H9 (cell line): ENCODE results near the gene OAS2. TPM values are rescaled to one million over a fixed set of nuclear protein-coding genes. Genes with fewer than 3 reads are reported as not detected.

Experiments used
- DNase-seq: peaks from one replicate; pipeline ENCODE4 v3.0.0-alpha.2; 2017
- H2AFZ ChIP-seq: one replicate; pipeline ENCODE4 v1.6.1; 2013; ENCODE audit warnings: mild to moderate bottlenecking, low read length, control low read depth, moderate library complexity
- H2AK5ac ChIP-seq: 2 replicates; pipeline ENCODE4 v1.6.1; 2013; ENCODE audit warnings: low read length, control low read depth, mixed read lengths; ENCODE audit not compliant: insufficient read length
- H2BK120ac ChIP-seq: one replicate; pipeline ENCODE4 v1.6.1; 2013; ENCODE audit warnings: low read depth, mild to moderate bottlenecking, low read length, control low read depth, inconsistent platforms; ENCODE audit not compliant: poor library complexity, severe bottlenecking
- H2BK12ac ChIP-seq: 2 replicates; pipeline ENCODE4 v1.6.1; 2013; ENCODE audit warnings: low read length, control low read depth, mixed read lengths, low read depth; ENCODE audit not compliant: insufficient read length
- H2BK15ac ChIP-seq: 2 replicates; pipeline ENCODE4 v1.6.1; 2013; ENCODE audit warnings: low read depth, low read length, control low read depth
- H2BK20ac ChIP-seq: one replicate; pipeline ENCODE4 v1.6.1; 2013; ENCODE audit warnings: low read depth, mild to moderate bottlenecking, low read length, control low read depth, inconsistent platforms; ENCODE audit not compliant: poor library complexity, severe bottlenecking
- H2BK5ac ChIP-seq: 2 replicates; pipeline ENCODE4 v1.6.1; 2013; ENCODE audit warnings: low read length, control low read depth, mixed read lengths; ENCODE audit not compliant: insufficient read length
- H3K14ac ChIP-seq: 2 replicates; pipeline ENCODE4 v1.6.1; 2013; ENCODE audit warnings: low read length, control low read depth; ENCODE audit not compliant: insufficient read depth
- H3K18ac ChIP-seq: 2 replicates; pipeline ENCODE4 v1.6.1; 2013; ENCODE audit warnings: low read depth, mild to moderate bottlenecking, mixed read lengths, low read length, control low read depth; ENCODE audit not compliant: insufficient read length
- H3K23ac ChIP-seq: 2 replicates; pipeline ENCODE4 v1.6.1; 2013; ENCODE audit warnings: low read length, control low read depth, mixed read lengths, low read depth; ENCODE audit not compliant: insufficient read length
- H3K23me2 ChIP-seq: 2 replicates; pipeline ENCODE4 v1.6.1; 2013; ENCODE audit warnings: low read depth, mild to moderate bottlenecking, mixed read lengths, low read length, control low read depth; ENCODE audit not compliant: insufficient read length, poor library complexity, severe bottlenecking
- H3K27ac ChIP-seq: 2 replicates; pipeline ENCODE4 v1.5.1; 2013; ENCODE audit warnings: low read length, control low read depth, mixed read lengths, low read depth; ENCODE audit not compliant: insufficient read length
- H3K27me3 ChIP-seq: 2 replicates; pipeline ENCODE4 v1.6.1; 2013; ENCODE audit warnings: low read length, control low read depth, inconsistent platforms; ENCODE audit not compliant: insufficient read depth
- H3K4ac ChIP-seq: 2 replicates; pipeline ENCODE4 v1.6.1; 2013; ENCODE audit warnings: low read depth, mild to moderate bottlenecking, control low read depth, inconsistent platforms, low read length, moderate library complexity
- H3K4me1 ChIP-seq: 2 replicates; pipeline ENCODE4 v1.6.1; 2013; ENCODE audit warnings: low read length, control low read depth, inconsistent platforms; ENCODE audit not compliant: insufficient read depth
- H3K4me2 ChIP-seq: 2 replicates; pipeline ENCODE4 v1.6.1; 2013; ENCODE audit warnings: low read length, control low read depth, mixed read lengths; ENCODE audit not compliant: insufficient read length, insufficient read depth
- H3K56ac ChIP-seq: 2 replicates; pipeline ENCODE4 v1.6.1; 2013; ENCODE audit warnings: low read depth, mild to moderate bottlenecking, mixed read lengths, low read length, control low read depth; ENCODE audit not compliant: insufficient read length
- H3K79me1 ChIP-seq: 2 replicates; pipeline ENCODE4 v1.6.1; 2013; ENCODE audit warnings: low read depth, mild to moderate bottlenecking, moderate library complexity, low read length, control low read depth, inconsistent platforms; ENCODE audit not compliant: insufficient read depth, poor library complexity, severe bottlenecking
- H3K79me2 ChIP-seq: 2 replicates; pipeline ENCODE4 v1.6.1; 2013; ENCODE audit warnings: low read length, control low read depth, inconsistent platforms; ENCODE audit not compliant: insufficient read depth
- H3K9ac ChIP-seq: 2 replicates; pipeline ENCODE4 v1.6.1; 2013; ENCODE audit warnings: low read length, control low read depth, mixed read lengths; ENCODE audit not compliant: insufficient read length; ENCODE audit errors: extremely low read depth
- H3K9me3 ChIP-seq: one replicate; pipeline ENCODE4 v1.6.1; 2013; ENCODE audit warnings: low read depth, low read length, inconsistent platforms; ENCODE audit not compliant: control insufficient read depth
- H3T11ph ChIP-seq: one replicate; pipeline ENCODE4 v1.6.1; 2013; ENCODE audit warnings: mild to moderate bottlenecking, low read length, control low read depth, inconsistent platforms
- H4K20me1 ChIP-seq: one replicate; pipeline ENCODE4 v1.6.1; 2013; ENCODE audit not compliant: control insufficient read depth, insufficient read length, insufficient read depth
- H4K5ac ChIP-seq: 2 replicates; pipeline ENCODE4 v1.6.1; 2013; ENCODE audit warnings: low read depth, mild to moderate bottlenecking, mixed read lengths, low read length, control low read depth; ENCODE audit not compliant: insufficient read length
- H4K8ac ChIP-seq: replicated peaks from 2 replicates; pipeline ENCODE4 v1.6.1; 2013; ENCODE audit warnings: low read length, control low read depth, mixed read lengths, low read depth; ENCODE audit not compliant: insufficient read length
- H4K91ac ChIP-seq: 2 replicates; pipeline ENCODE4 v1.6.1; 2013; ENCODE audit warnings: low read depth, mild to moderate bottlenecking, moderate library complexity, mixed read lengths, low read length, control low read depth; ENCODE audit not compliant: insufficient read length
- H3K27ac Mint-ChIP-seq, 3 experiments: 2 replicates in 2 of 3; 3 replicates in 1 of 3; pipeline ENCODE4 v1.8.0; 2020 to 2021; ENCODE audit warnings: mixed read lengths in 3 of 3, mild to moderate bottlenecking in 1 of 3, moderate library complexity in 1 of 3
- H3K27me3 Mint-ChIP-seq: 2 replicates; pipeline ENCODE4 v1.8.0; 2021; ENCODE audit warnings: low read depth, mild to moderate bottlenecking, moderate library complexity, mixed read lengths
- H3K36me3 Mint-ChIP-seq, 3 experiments: 2 replicates in 2 of 3; 3 replicates in 1 of 3; pipeline ENCODE4 v1.8.0; 2020 to 2021; ENCODE audit warnings: low read depth in 3 of 3, mixed read lengths in 3 of 3; ENCODE audit not compliant: insufficient read depth in 1 of 3
- H3K4me1 Mint-ChIP-seq, 2 experiments: 2 replicates each; pipeline ENCODE4 v1.8.0; 2020; ENCODE audit warnings: mixed read lengths in 2 of 2
- H3K4me3 Mint-ChIP-seq, 2 experiments: 2 replicates in 1 of 2; 3 replicates in 1 of 2; pipeline ENCODE4 v1.8.0; 2020 to 2021; ENCODE audit warnings: mild to moderate bottlenecking in 2 of 2, mixed read lengths in 2 of 2, moderate library complexity in 1 of 2
- H3K9me3 Mint-ChIP-seq, 2 experiments: 2 replicates in 1 of 2; 3 replicates in 1 of 2; pipeline ENCODE4 v1.8.0; 2020; ENCODE audit warnings: mild to moderate bottlenecking in 2 of 2, mixed read lengths in 2 of 2, moderate library complexity in 1 of 2
- whole genome bisulfite sequencing: extraction: QIAGEN DNeasy Blood & Tissue Kit; methylation state at CpG from one replicate; pipeline ENCODE4 v1.1.7; 2013; ENCODE audit warnings: missing lambda C conversion rate, low lambda C conversion rate, mixed read lengths; ENCODE audit not compliant: insufficient read length; ENCODE audit errors: extremely low coverage; 5-methylcytosine and 5-hydroxymethylcytosine counted together
- total RNA-seq: library from RNA; stranded (reverse); gene quantifications from 2 replicates; pipeline ENCODE4 v1.2.1, GENCODE V29; 2021
- TF ChIP-seq, protein P1 (sequence below): fragments of 200-600 bp; sonication (generic); conservative IDR thresholded peaks from 3 replicates; pipeline ENCODE4 v1.8.0; 2021; ENCODE audit warnings: antibody characterized with exemption, mild to moderate bottlenecking

Gene OAS2
- total RNA-seq, 1 experiment from 2014 or later, result not detected

DNA sequence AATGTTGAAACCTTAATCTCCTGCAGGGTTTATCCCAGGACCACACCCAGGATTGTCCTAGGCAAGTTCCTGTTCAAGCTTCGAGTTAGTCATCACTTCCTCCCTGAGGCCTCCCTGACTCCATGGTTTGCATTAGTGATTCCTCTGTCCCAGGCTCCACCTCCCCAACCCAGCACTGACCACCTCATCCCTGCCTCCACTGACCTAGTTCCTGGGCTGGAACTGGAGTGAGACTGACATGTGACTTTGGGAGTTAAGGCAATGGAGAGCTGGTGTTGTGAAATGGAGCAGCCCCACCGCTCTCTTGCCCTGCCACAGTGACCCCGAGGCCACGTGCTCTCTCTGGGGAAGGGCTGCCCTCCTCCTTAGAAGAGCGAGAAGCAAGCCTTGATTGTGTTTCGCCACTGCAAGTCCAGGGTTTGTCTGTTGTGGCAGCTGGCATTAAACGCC, 62.4 kb downstream of the OAS2 start:
- no peaks in the 10 kb centered on the region for H3K23me2 ChIP-seq
- no peak overlapping the region for H3K27ac ChIP-seq
- no CpG with 5 or more reads among the region's 7 CpGs for WGBS
- H3K4me1 ChIP-seq, result no peaks in the 10 kb centered on the region
- no peak overlapping the region for H2BK12ac ChIP-seq
- no peak overlapping the region for H2BK15ac ChIP-seq
- TF ChIP-seq, protein P1, sequence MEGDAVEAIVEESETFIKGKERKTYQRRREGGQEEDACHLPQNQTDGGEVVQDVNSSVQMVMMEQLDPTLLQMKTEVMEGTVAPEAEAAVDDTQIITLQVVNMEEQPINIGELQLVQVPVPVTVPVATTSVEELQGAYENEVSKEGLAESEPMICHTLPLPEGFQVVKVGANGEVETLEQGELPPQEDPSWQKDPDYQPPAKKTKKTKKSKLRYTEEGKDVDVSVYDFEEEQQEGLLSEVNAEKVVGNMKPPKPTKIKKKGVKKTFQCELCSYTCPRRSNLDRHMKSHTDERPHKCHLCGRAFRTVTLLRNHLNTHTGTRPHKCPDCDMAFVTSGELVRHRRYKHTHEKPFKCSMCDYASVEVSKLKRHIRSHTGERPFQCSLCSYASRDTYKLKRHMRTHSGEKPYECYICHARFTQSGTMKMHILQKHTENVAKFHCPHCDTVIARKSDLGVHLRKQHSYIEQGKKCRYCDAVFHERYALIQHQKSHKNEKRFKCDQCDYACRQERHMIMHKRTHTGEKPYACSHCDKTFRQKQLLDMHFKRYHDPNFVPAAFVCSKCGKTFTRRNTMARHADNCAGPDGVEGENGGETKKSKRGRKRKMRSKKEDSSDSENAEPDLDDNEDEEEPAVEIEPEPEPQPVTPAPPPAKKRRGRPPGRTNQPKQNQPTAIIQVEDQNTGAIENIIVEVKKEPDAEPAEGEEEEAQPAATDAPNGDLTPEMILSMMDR, result no peak
- Mint-ChIP-seq H3K27me3 (peaks cover 25% of the 10 kb centered on the region), H3K4me3 (no peak overlapping the region), H3K4me1 (peaks cover 6% of the 10 kb centered on the region in 2 experiments), H3K36me3 (no peaks in the 10 kb centered on the region), H3K27ac (no peak overlapping the region), H3K9me3 (no peaks in the 10 kb centered on the region)
- no peak overlapping the region for H4K8ac ChIP-seq
- H2AFZ ChIP-seq, result no peak overlapping the region
- H4K91ac ChIP-seq, result no peak overlapping the region
- no peak for DNase-seq
- no peaks in the 10 kb centered on the region for H3K79me1 ChIP-seq
- H4K5ac ChIP-seq, result no peak overlapping the region
- H3K79me2 ChIP-seq, result no peaks in the 10 kb centered on the region
- H3T11ph ChIP-seq, result no peak overlapping the region
- H2AK5ac ChIP-seq, result no peak overlapping the region
- H3K18ac ChIP-seq, result no peak overlapping the region
- no peaks in the 10 kb centered on the region for H3K27me3 ChIP-seq
- H2BK20ac ChIP-seq, result no peak overlapping the region
- H4K20me1 ChIP-seq, result no peaks in the 10 kb centered on the region
- H2BK120ac ChIP-seq, result no peak overlapping the region
- H3K14ac ChIP-seq, result no peak overlapping the region; the same call in none of the 2 replicates
- H3K4ac ChIP-seq, result no peak overlapping the region
- no peak overlapping the region for H2BK5ac ChIP-seq
- no peak overlapping the region for H3K9ac ChIP-seq
- no peak overlapping the region for H3K56ac ChIP-seq
- no peaks in the 10 kb centered on the region for H3K9me3 ChIP-seq
- H3K4me2 ChIP-seq, result no peak overlapping the region
- H3K23ac ChIP-seq, result no peak overlapping the region
